Gastrocnemius medialis (tissue), 4 donors: ENCODE results near the gene LAMC3.
"Not testable (repeated sequence)": the region's sequence is repeated elsewhere in the genome, so short reads cannot be mapped to it uniquely, and the experiment has no call there.

Source experiments
- POLR2A ChIP-seq, 2 donors: fragments of 450-650 bp; IDR thresholded peaks; one replicate each; pipeline ENCODE4 v1.6.1; 2017; ENCODE audit warnings: antibody characterized with exemption in 2 of 2, mild to moderate bottlenecking in 2 of 2, moderate library complexity in 2 of 2
- TF ChIP-seq, protein P1 (sequence below), 5 experiments: fragments of 450-650 bp in 3 of 5; fragments of 200-600 bp in 2 of 5; sonication (generic) in 2 of 5; IDR thresholded peaks in 4 of 5; conservative IDR thresholded peaks in 1 of 5; 1 replicate in 4 of 5; 2 replicates in 1 of 5; pipeline ENCODE4 v1.5.1; 2016 to 2019; ENCODE audit warnings: antibody characterized with exemption in 5 of 5, mild to moderate bottlenecking in 3 of 5, moderate library complexity in 3 of 5

DNA sequence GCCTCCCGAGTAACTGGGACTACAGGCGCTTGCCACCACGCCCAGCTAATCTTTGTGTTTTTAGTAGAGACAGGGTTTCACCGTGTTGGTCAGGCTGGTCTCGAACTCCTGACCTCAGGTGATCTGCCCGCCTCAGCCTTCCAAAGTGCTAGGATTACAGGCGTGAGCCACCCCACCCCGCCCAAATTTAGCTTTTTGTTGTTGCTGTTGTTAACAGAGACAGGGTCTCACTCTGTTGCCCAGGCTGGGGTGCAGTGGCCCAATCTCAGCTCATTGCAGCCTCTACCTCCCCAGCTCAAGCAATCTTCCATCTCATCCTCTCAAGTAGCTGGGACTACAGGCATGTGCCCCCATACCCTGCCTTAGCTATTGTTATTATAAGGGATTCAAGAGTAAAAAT lies 90.9 kb downstream of the LAMC3 start:
- TF ChIP-seq, protein P1, sequence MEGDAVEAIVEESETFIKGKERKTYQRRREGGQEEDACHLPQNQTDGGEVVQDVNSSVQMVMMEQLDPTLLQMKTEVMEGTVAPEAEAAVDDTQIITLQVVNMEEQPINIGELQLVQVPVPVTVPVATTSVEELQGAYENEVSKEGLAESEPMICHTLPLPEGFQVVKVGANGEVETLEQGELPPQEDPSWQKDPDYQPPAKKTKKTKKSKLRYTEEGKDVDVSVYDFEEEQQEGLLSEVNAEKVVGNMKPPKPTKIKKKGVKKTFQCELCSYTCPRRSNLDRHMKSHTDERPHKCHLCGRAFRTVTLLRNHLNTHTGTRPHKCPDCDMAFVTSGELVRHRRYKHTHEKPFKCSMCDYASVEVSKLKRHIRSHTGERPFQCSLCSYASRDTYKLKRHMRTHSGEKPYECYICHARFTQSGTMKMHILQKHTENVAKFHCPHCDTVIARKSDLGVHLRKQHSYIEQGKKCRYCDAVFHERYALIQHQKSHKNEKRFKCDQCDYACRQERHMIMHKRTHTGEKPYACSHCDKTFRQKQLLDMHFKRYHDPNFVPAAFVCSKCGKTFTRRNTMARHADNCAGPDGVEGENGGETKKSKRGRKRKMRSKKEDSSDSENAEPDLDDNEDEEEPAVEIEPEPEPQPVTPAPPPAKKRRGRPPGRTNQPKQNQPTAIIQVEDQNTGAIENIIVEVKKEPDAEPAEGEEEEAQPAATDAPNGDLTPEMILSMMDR (IDR thresholded peaks at IDR 0.05 in 4 of 5, conservative IDR thresholded peaks at IDR 0.05 in 1 of 5) = not testable (repeated sequence)
- not testable (repeated sequence) for TF ChIP-seq POLR2A (IDR thresholded peaks at IDR 0.05)
